PC-3 (cell line): Measurements from ENCODE around the gene IGSF9B. TPM values are rescaled to one million over a fixed set of nuclear protein-coding genes. Genes with fewer than 3 reads are reported as not detected.

Experiments used
- ATAC-seq: fragments of 200-7000 bp; cut with Tn5 transposase; 2 replicates; pipeline ENCODE4 v1.9.1; 2020; ENCODE audit warnings: mild to moderate bottlenecking, moderate library complexity
- BruUV-seq: library from RNA; stranded (reverse); fragments of 400-500 nt; replicated peaks from 2 replicates; lab custom pipeline; 2021; lab: Mats Ljungman, UMichigan
- CTCF ChIA-PET: fragments of 300-600 bp; sonication (Branson Sonifier 250); formaldehyde crosslinking; loops from one replicate; lab custom pipeline; 2022; ENCODE audit warnings: antibody characterized with exemption; lab: Charles Lee
- POLR2A ChIA-PET: fragments of 300-600 bp; sonication (Branson Sonifier 250); formaldehyde crosslinking; loops from one replicate; lab custom pipeline; 2022; ENCODE audit warnings: antibody characterized with exemption; ENCODE audit not compliant: unreplicated experiment; lab: Charles Lee
- DNase-seq: peaks from one replicate; pipeline ENCODE4 v3.0.0-alpha.2; 2015
- H2AFZ ChIP-seq: fragments of 300-600 bp; sonication (generic); 2 replicates; pipeline ENCODE4 v1.6.0; 2016; ENCODE audit warnings: antibody characterized with exemption, low read length
- H3F3A ChIP-seq: fragments of 300-600 bp; sonication (generic); one replicate; pipeline ENCODE4 v1.6.0; 2017; ENCODE audit warnings: antibody characterized with exemption, low read length, control low read depth, mild to moderate bottlenecking; ENCODE audit not compliant: unreplicated experiment
- H3K27ac ChIP-seq: fragments of 300-600 bp; sonication (generic); 2 replicates; pipeline ENCODE4 v1.5.1; 2016; ENCODE audit warnings: mild to moderate bottlenecking, low read length
- H3K27me3 ChIP-seq: fragments of 300-600 bp; sonication (generic); 2 replicates; pipeline ENCODE4 v1.6.1; 2016; ENCODE audit warnings: low read length, mixed read lengths
- H3K36me3 ChIP-seq: fragments of 300-600 bp; sonication (generic); 2 replicates; pipeline ENCODE4 v1.6.1; 2016; ENCODE audit warnings: low read depth, mixed run types, low read length, mixed read lengths
- H3K4me1 ChIP-seq: fragments of 300-600 bp; sonication (generic); 2 replicates; pipeline ENCODE4 v1.5.1; 2016; ENCODE audit warnings: low read length; ENCODE audit not compliant: insufficient read depth
- H3K4me2 ChIP-seq: fragments of 300-600 bp; sonication (generic); 2 replicates; pipeline ENCODE4 v1.6.0; 2016; ENCODE audit warnings: low read length
- H3K4me3 ChIP-seq: fragments of 300-600 bp; sonication (generic); 2 replicates; pipeline ENCODE4 v1.5.1; 2016; ENCODE audit warnings: mild to moderate bottlenecking, low read length, mixed read lengths
- H3K79me2 ChIP-seq: fragments of 300-600 bp; sonication (generic); 2 replicates; pipeline ENCODE4 v1.6.1; 2017; ENCODE audit warnings: low read length, mixed read lengths
- H3K9ac ChIP-seq: fragments of 300-600 bp; sonication (generic); 2 replicates; pipeline ENCODE4 v1.6.0; 2016; ENCODE audit warnings: mild to moderate bottlenecking, low read length
- H3K9me2 ChIP-seq: fragments of 300-600 bp; sonication (generic); replicated peaks from 2 replicates; pipeline ENCODE4 v1.6.1; 2016; ENCODE audit warnings: mixed run types, low read length, mixed read lengths
- H3K9me3 ChIP-seq: fragments of 300-600 bp; sonication (generic); 2 replicates; pipeline ENCODE4 v1.6.1; 2016; ENCODE audit warnings: low read length, mixed read lengths
- H4K20me1 ChIP-seq: fragments of 300-600 bp; sonication (generic); 2 replicates; pipeline ENCODE4 v1.6.1; 2016; ENCODE audit warnings: low read length, mixed read lengths
- EZH2 ChIP-seq: fragments of 300-600 bp; sonication (generic); IDR thresholded peaks from one replicate; pipeline ENCODE4 v1.6.1; 2017; ENCODE audit warnings: antibody characterized with exemption, mild to moderate bottlenecking, low read length; ENCODE audit not compliant: unreplicated experiment
- EZH2phosphoT487 ChIP-seq: fragments of 300-600 bp; sonication (generic); IDR thresholded peaks from 2 replicates; pipeline ENCODE4 v1.6.1; 2018; ENCODE audit warnings: mild to moderate bottlenecking, antibody characterized with exemption, low read length, borderline replicate concordance
- intact Hi-C: fragments of 100-400 bp; cut with micrococcal nuclease; formaldehyde crosslinking; loops from 2 replicates; pipeline ENCODE4 v1.9.0; 2023
- total RNA-seq: library from RNA; depleted of rRNA; stranded (reverse); fragments of >200 nt; gene quantifications from 2 replicates; pipeline ENCODE4 v1.2.3, GENCODE V29; 2014
- TF ChIP-seq, protein P1 (sequence below): fragments of 300-600 bp; sonication (generic); conservative IDR thresholded peaks from 2 replicates; pipeline ENCODE4 v1.5.1; 2017; ENCODE audit warnings: antibody characterized with exemption, low read depth, mild to moderate bottlenecking, low read length

Gene IGSF9B
- total RNA-seq, 1 experiment from 2014 or later = 0.58 TPM

- H3K4me2 ChIP-seq = no peak overlapping the region
- ChIA-PET CTCF (no interaction called here), POLR2A (no interaction called here)
- no peak overlapping the region for H3K27ac ChIP-seq
- H3K79me2 ChIP-seq = no peaks in the 10 kb centered on the region
- no peaks in the 10 kb centered on the region for H3K36me3 ChIP-seq
- DNase-seq (no peak), ATAC-seq (no peak)
- no peaks in the 10 kb centered on the region for H3F3A ChIP-seq
- no peaks in the 10 kb centered on the region; the same call in 1 of the 2 replicates for H3K9me3 ChIP-seq
- BruUV-seq = no TSS peak
- H2AFZ ChIP-seq = no peak overlapping the region
- H3K9me2 ChIP-seq = no peaks in the 10 kb centered on the region
- H3K27me3 ChIP-seq = peaks cover 42% of the 10 kb centered on the region
- no peaks in the 10 kb centered on the region for H4K20me1 ChIP-seq
- TF ChIP-seq, protein P1, sequence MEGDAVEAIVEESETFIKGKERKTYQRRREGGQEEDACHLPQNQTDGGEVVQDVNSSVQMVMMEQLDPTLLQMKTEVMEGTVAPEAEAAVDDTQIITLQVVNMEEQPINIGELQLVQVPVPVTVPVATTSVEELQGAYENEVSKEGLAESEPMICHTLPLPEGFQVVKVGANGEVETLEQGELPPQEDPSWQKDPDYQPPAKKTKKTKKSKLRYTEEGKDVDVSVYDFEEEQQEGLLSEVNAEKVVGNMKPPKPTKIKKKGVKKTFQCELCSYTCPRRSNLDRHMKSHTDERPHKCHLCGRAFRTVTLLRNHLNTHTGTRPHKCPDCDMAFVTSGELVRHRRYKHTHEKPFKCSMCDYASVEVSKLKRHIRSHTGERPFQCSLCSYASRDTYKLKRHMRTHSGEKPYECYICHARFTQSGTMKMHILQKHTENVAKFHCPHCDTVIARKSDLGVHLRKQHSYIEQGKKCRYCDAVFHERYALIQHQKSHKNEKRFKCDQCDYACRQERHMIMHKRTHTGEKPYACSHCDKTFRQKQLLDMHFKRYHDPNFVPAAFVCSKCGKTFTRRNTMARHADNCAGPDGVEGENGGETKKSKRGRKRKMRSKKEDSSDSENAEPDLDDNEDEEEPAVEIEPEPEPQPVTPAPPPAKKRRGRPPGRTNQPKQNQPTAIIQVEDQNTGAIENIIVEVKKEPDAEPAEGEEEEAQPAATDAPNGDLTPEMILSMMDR = no peak
- TF ChIP-seq EZH2phosphoT487 = no peak
- no peak for TF ChIP-seq EZH2
- H3K9ac ChIP-seq = no peak overlapping the region
- no peaks in the 10 kb centered on the region for H3K4me1 ChIP-seq
- H3K4me3 ChIP-seq = no peak overlapping the region
- intact Hi-C loops = no loop called here
Measured at GRCh38 chr11:133969112-133969511, 12.3 kb upstream of the IGSF9B start.

- Histone ChIP-seq H3K27me3 (peaks cover 34% of the 10 kb centered on the region), H3K79me2 (no peaks in the 10 kb centered on the region), H3K4me1 (no peaks in the 10 kb centered on the region), H4K20me1 (no peaks in the 10 kb centered on the region), H3K9me3 (no peaks in the 10 kb centered on the region; the same call in 1 of the 2 replicates), H3K4me3 (no peak overlapping the region), H2AFZ (no peak overlapping the region), H3K9ac (no peak overlapping the region), H3K36me3 (no peaks in the 10 kb centered on the region), H3K4me2 (no peak overlapping the region), H3F3A (no peaks in the 10 kb centered on the region), H3K27ac (no peak overlapping the region), H3K9me2 (no peaks in the 10 kb centered on the region)
- intact Hi-C loops = no loop called here
- POLR2A ChIA-PET = no interaction called here
- no peak for ATAC-seq
- CTCF ChIA-PET = no interaction called here
- DNase-seq = no peak
- BruUV-seq = no TSS peak
- TF ChIP-seq EZH2phosphoT487 (no peak), EZH2 (no peak)
- TF ChIP-seq, protein P1 = no peak
Measured at GRCh38 chr11:133968300-133968699, 11.5 kb upstream of the IGSF9B start.

DNA sequence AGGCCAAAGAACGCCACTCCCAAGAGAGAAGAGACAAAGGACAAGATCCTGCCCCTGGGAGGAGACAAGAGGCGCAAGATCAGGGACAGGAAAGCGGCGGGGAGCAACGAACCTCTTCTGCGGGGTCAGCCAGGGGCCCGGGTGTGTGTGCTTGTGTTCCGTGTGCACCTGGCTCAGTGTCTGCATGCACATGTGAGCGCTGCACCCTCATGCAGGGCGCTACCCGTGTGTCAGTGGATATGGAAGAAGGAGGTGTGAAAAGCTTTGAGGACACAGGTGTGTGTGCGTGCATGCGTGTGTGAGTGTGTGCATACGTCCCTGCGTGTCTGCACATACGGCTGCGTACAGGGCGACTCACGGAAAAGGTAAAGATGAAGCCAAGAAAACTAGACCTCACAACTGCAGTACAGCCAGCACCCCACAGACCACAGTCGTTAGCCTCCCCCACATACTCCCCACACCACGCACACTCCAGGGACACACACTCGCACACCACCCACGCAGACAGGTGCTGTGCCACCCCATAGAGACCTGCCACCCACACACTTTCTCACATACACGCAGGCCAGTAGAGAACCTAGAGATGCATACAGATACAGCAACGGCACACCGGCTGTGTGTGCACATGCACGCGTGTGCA lies 11.0 kb upstream of the IGSF9B start:
- DNase-seq (no peak), ATAC-seq (no peak)
- Histone ChIP-seq H3K9ac (no peak overlapping the region), H3K79me2 (no peaks in the 10 kb centered on the region), H3K36me3 (no peaks in the 10 kb centered on the region), H3K27me3 (peaks cover 28% of the 10 kb centered on the region), H3K4me3 (no peak overlapping the region), H3K4me1 (no peaks in the 10 kb centered on the region), H3K9me2 (no peaks in the 10 kb centered on the region), H3K27ac (no peak overlapping the region), H4K20me1 (no peaks in the 10 kb centered on the region), H3K4me2 (no peak overlapping the region), H3F3A (no peaks in the 10 kb centered on the region), H3K9me3 (no peaks in the 10 kb centered on the region; the same call in 1 of the 2 replicates), H2AFZ (no peak overlapping the region)
- intact Hi-C loops = no loop called here
- ChIA-PET CTCF (no interaction called here), POLR2A (no interaction called here)
- TF ChIP-seq, protein P1 = no peak
- no TSS peak for BruUV-seq
